ENCODE results near the gene SYTL3.
A peak's percentile ranks its signal among the peaks of the same experiment; 100 is the strongest.
"Not testable (repeated sequence)": the region's sequence is repeated elsewhere in the genome, so short reads cannot be mapped to it uniquely, and the experiment has no call there.

The SYTL3 gene

GRCh38 chr6:158649289-158650143 lies at the start of gene SYTL3:
SYTL3 (plus strand) TSS chr6:158650054; CDS start chr6:158663269, 13,215 bp downstream.
- in situ Hi-C loops (cut with MboI; ENCODE audit: low sequenced_read_pairs, unreplicated experiment) = no loop called here
- TF ChIP-seq CTCF (IDR thresholded peaks at IDR 0.05; ENCODE audit: borderline replicate concordance, control extremely low read depth, extremely low read depth, insufficient read depth, missing control alignments) = no peak
- peak; percentile 61 for DNase-seq (ENCODE audit: low spot score)

GRCh38 chr6:158603261-158604047 lies 46.4 kb upstream of the SYTL3 start:
- in situ Hi-C loops (cut with MboI; ENCODE audit: low sequenced_read_pairs, unreplicated experiment) = loop anchor here (10.0 kb wide), 1 partner anchor 379 kb away; no protein-coding TSS in a partner anchor
- no peak for TF ChIP-seq CTCF (IDR thresholded peaks at IDR 0.05; ENCODE audit: borderline replicate concordance, control extremely low read depth, extremely low read depth, insufficient read depth, missing control alignments)
- no peak for DNase-seq (ENCODE audit: low spot score)

GRCh38 chr6:158604048-158604406 lies 45.8 kb upstream of the SYTL3 start:
- no peak for TF ChIP-seq CTCF (IDR thresholded peaks at IDR 0.05; ENCODE audit: borderline replicate concordance, control extremely low read depth, extremely low read depth, insufficient read depth, missing control alignments)
- in situ Hi-C loops (cut with MboI; ENCODE audit: low sequenced_read_pairs, unreplicated experiment) = loop anchor here (10.0 kb wide), 1 partner anchor 379 kb away; no protein-coding TSS in a partner anchor
- DNase-seq (ENCODE audit: low spot score) = no peak

- peak; percentile 65 for TF ChIP-seq CTCF (IDR thresholded peaks at IDR 0.05; ENCODE audit: borderline replicate concordance, control extremely low read depth, extremely low read depth, insufficient read depth, missing control alignments)
- peak; percentile 78 for DNase-seq (ENCODE audit: low spot score)
- in situ Hi-C loops (cut with MboI; ENCODE audit: low sequenced_read_pairs, unreplicated experiment) = loop anchor here (10.0 kb wide), 1 partner anchor 381 kb away; no protein-coding TSS in a partner anchor
These were observed 44.5 kb upstream of the SYTL3 start for GRCh38 chr6:158605266-158605878.

GRCh38 chr6:158606011-158606410 lies 43.8 kb upstream of the SYTL3 start:
- in situ Hi-C loops (cut with MboI; ENCODE audit: low sequenced_read_pairs, unreplicated experiment) = loop anchor here (10.0 kb wide), 1 partner anchor 381 kb away; no protein-coding TSS in a partner anchor
- DNase-seq (ENCODE audit: low spot score) = not testable (repeated sequence)

- in situ Hi-C loops (cut with MboI; ENCODE audit: low sequenced_read_pairs, unreplicated experiment) = loop anchor here (10.0 kb wide), 1 partner anchor 382 kb away; no protein-coding TSS in a partner anchor
- DNase-seq (ENCODE audit: low spot score) = no peak
- no peak for TF ChIP-seq CTCF (IDR thresholded peaks at IDR 0.05; ENCODE audit: borderline replicate concordance, control extremely low read depth, extremely low read depth, insufficient read depth, missing control alignments)
These were observed 42.9 kb upstream of the SYTL3 start for GRCh38 chr6:158606935-158607334.

All from GM13976 (cell line).